ENCODE data around the gene MDH2.
"Not testable (repeated sequence)": the region's sequence is repeated elsewhere in the genome, so short reads cannot be mapped to it uniquely, and the experiment has no call there.

Gene MDH2

GRCh38 chr7:76048668-76048988, 722 bp downstream of the MDH2 start:
- DNase-seq: peak; percentile 23

GRCh38 chr7:76049295-76049694, 1.4 kb downstream of the MDH2 start:
- DNase-seq: no peak

GRCh38 chr7:76050545-76050944, 2.6 kb downstream of the MDH2 start:
- no peak for DNase-seq

GRCh38 chr7:76051840-76052239, 3.9 kb downstream of the MDH2 start:
- DNase-seq: no peak

GRCh38 chr7:76052681-76053080, 4.8 kb downstream of the MDH2 start:
- DNase-seq: not testable (repeated sequence)

- DNase-seq: no peak
Observed at GRCh38 chr7:76053461-76053860, 5.6 kb downstream of the MDH2 start.

GRCh38 chr7:76054123-76055120, 6.5 kb downstream of the MDH2 start:
- no peak for DNase-seq

GRCh38 chr7:76056241-76056640, 8.3 kb downstream of the MDH2 start:
- DNase-seq: no peak

GRCh38 chr7:76057103-76057812, 9.4 kb downstream of the MDH2 start:
- no peak for DNase-seq

GRCh38 chr7:76057813-76058145, 9.9 kb downstream of the MDH2 start:
- no peak for DNase-seq

GRCh38 chr7:76058745-76059144, 10.8 kb downstream of the MDH2 start:
- not testable (repeated sequence) for DNase-seq

GRCh38 chr7:76060842-76061241, 12.9 kb downstream of the MDH2 start:
- no peak for DNase-seq

GRCh38 chr7:76062254-76062653, 14.3 kb downstream of the MDH2 start:
- DNase-seq: no peak

- DNase-seq: no peak
Observed at GRCh38 chr7:76063114-76063513, 15.2 kb downstream of the MDH2 start.

- no peak for DNase-seq
Observed at GRCh38 chr7:76063525-76063924, 15.6 kb downstream of the MDH2 start.

GRCh38 chr7:76064208-76064970, 16.5 kb downstream of the MDH2 start:
- DNase-seq: no peak

GRCh38 chr7:76065016-76065612, 17.2 kb downstream of the MDH2 start:
- DNase-seq: no peak

- no peak for DNase-seq
Observed at GRCh38 chr7:76066716-76067503, 19.0 kb downstream of the MDH2 start.

GRCh38 chr7:76069238-76069638, 21.3 kb downstream of the MDH2 start:
- peak; percentile 11 for DNase-seq

GRCh38 chr7:76071316-76072242, 23.7 kb downstream of the MDH2 start:
- DNase-seq: no peak
